ENCODE results near the gene SOX18.

Gene SOX18

GRCh38 chr20:64015635-64016034 is 33.8 kb downstream of the SOX18 start:
- no peak for DNase-seq

DNA sequence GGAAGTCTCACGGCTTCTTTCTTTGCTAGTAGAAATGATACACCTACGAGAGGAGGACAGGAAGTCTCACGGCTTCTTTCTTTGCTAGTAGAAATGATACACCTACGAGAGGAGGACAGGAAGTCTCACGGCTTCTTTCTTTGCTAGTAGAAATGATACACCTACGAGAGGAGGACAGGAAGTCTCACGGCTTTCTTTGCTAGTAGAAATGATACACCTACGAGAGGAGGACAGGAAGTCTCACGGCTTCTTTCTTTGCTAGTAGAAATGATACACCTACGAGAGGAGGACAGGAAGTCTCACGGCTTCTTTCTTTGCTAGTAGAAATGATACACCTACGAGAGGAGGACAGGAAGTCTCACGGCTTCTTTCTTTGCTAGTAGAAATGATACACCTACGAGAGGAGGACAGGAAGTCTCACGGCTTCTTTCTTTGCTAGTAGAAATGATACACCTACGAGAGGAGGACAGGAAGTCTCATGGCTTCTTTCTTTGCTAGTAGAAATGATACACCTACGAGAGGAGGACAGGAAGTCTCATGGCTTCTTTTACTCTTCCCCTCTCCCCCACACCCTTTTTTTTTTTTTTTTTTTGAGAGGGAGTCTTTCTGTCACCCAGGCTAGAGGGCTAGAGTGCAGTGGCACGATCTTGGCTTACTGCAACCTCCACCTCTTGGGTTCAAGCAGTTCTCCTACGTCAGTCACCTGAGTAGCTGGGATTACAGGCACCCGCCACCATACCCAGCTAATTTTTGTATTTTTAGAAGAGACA is 36.9 kb downstream of the SOX18 start:
- DNase-seq: peak; percentile 42

GRCh38 chr20:64011366-64011779 is 38.1 kb downstream of the SOX18 start:
- DNase-seq: no peak

GRCh38 chr20:64010711-64011237 is 38.7 kb downstream of the SOX18 start:
- DNase-seq: no peak

DNA sequence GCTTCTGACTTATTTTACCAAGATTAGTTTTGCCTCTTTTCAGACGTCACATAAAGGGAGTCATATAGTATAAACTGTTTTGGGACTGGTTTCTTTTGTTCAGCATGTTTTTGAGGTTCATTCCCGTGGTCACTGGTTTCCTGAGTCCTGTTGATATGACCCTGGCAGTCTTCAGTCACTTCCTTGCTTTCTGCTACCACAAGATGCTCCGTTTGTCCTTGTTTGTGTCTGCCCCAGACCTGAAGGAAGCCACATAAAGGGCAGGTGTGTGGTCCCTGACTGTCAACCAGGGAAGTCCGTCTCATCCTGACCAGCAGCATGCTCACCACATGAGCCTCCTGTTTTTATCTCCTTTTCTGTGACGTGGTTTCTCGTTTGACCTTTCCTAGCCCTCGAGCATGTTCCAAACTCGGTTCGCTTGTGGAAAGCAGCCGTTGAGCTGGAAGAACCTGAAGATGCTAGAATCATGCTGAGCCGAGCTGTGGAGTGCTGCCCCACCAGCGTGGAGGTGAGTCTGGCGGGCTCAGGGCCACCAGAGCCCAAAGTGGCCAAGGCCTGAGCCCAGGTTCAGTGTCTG is 39.5 kb downstream of the SOX18 start:
- DNase-seq: no peak

GRCh38 chr20:64006902-64007301 is 42.5 kb downstream of the SOX18 start:
- no peak for DNase-seq

DNA sequence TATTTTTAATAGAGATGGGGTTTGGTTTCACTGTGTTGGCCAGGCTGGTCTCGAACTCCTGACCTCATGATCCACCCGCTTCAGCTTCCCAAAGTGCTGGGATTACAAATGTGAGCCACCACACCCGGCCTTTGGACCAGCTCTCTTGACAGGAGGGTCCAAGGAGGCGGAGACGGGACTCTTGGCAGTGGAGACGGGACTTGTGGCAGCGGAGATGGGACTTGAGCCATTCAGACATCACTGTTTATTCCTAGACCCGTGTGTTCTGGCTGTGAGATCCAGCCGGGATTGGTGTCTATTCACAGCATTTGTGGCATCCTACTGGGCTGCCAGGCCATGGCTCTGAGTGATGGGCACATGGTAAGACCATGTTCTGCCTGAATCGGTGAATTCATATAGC is 42.9 kb downstream of the SOX18 start:
- DNase-seq: no peak

GRCh38 chr20:64005394-64005793 is 44.0 kb downstream of the SOX18 start:
- DNase-seq: no peak

DNA sequence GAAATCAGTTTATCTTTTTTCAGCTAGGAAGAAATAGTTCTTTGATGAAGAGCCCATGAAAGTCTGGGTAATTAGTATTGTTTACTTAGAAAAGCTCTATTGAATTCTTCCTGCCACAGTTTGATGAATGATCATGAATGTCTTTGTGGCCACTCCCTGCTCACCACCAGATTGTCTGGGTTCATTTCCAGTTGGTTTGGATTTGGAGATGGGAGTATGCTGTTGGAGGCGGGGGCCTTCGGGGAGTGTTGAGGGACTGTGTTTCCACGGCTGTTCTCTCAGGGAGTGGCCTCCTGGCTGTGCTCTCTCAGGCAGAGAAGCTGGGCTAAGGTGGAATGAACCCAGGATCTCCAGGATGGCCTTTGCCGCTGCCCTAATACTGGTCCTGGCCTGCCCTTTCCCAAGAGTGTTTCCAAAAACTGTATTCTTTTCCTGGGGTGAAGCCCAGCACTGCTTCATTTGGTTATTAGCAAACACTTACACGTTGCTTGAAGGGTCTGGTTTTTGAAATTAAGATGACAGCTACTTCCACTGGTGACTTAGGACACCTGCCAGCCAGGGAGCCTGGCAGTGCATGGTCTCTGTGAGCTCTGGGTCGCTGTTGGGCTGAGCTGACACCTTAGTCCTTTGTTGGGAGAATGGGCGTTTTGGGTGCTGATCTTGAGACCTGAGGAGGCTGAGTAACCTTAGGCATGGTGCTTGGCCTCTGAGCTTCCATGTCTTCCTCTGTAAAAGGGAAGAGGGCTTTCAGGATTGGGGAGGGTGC is 45.3 kb downstream of the SOX18 start:
- no peak for DNase-seq

DNA sequence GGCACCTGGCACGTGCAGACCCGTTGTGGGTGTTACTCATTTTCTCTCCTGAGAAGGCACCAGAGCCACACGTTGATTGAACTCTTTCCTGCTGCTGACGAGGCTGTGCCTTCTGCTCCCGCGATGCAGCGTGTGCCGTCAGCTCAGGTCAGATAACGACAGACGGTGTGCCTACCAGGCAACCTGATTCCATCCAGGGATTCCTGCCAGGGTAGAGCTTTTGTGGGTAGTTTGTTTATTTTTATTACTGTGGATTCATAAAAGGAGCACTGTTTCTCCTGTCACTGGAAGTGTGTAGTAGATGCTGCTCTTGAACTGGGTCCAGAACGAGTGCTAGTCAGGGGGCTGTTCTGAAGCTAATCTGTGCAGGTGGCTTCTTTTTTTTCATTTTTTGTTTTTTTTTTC is 47.8 kb downstream of the SOX18 start:
- no peak for DNase-seq

GRCh38 chr20:64000906-64001305 is 48.5 kb downstream of the SOX18 start:
- no peak for DNase-seq
